NB4 (cell line): ENCODE measurements around the gene TAS2R1.

Source experiments
- DNase-seq: peaks from one replicate; pipeline ENCODE4 v3.0.0; 2010; ENCODE audit warnings: low read depth
- H3K4me3 ChIP-seq: one replicate; pipeline ENCODE4 v1.5.1; 2011; ENCODE audit warnings: mild to moderate bottlenecking, low read depth, low read length, moderate library complexity
- MYC ChIP-seq: IDR thresholded peaks from 2 replicates; pipeline ENCODE4 v1.6.1; 2011; ENCODE audit warnings: low read depth, low read length
- POLR2A ChIP-seq: IDR thresholded peaks from 2 replicates; pipeline ENCODE4 v1.6.1; 2011; ENCODE audit warnings: mild to moderate bottlenecking; ENCODE audit not compliant: insufficient read length; ENCODE audit errors: extremely low read depth
- TF ChIP-seq, protein P1 (sequence below): IDR thresholded peaks from 2 replicates; pipeline ENCODE4 v1.6.1; 2011; ENCODE audit warnings: low read depth, low read length
- TF ChIP-seq, protein P2 (sequence below): IDR thresholded peaks from one replicate; pipeline ENCODE4 v1.5.1; 2012; ENCODE audit warnings: low read depth, low read length

Gene TAS2R1

DNA sequence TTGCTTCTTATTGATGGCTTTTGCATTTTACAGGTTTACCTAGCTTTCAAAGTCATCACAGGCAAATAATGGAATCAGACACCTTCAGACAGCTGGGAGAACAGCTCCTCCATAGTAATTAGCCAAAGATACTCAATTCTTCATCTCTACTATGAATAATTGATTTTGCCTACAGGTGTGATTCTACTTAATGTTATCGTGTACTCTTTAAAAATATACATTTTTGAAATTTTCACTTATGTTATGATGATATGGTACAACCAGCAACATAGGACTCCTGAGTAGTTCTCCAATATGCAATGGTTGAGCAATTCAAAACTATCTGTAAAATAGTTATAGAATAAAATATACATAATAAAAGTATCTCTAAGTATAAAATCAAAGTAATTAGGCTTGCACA is at the start of gene TAS2R1:
TSS of gene TAS2R1 (minus strand) at position 101 of the 400 bp plus-strand sequence. CDS start 319 bp downstream, outside the sequence.
- DNase-seq, result no peak
- no peak within 1 kb of the TSS for H3K4me3 ChIP-seq
- no peak for TF ChIP-seq MYC
- TF ChIP-seq, protein P1, sequence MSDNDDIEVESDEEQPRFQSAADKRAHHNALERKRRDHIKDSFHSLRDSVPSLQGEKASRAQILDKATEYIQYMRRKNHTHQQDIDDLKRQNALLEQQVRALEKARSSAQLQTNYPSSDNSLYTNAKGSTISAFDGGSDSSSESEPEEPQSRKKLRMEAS, result no peak
- TF ChIP-seq POLR2A, result no peak
- TF ChIP-seq, protein P2, sequence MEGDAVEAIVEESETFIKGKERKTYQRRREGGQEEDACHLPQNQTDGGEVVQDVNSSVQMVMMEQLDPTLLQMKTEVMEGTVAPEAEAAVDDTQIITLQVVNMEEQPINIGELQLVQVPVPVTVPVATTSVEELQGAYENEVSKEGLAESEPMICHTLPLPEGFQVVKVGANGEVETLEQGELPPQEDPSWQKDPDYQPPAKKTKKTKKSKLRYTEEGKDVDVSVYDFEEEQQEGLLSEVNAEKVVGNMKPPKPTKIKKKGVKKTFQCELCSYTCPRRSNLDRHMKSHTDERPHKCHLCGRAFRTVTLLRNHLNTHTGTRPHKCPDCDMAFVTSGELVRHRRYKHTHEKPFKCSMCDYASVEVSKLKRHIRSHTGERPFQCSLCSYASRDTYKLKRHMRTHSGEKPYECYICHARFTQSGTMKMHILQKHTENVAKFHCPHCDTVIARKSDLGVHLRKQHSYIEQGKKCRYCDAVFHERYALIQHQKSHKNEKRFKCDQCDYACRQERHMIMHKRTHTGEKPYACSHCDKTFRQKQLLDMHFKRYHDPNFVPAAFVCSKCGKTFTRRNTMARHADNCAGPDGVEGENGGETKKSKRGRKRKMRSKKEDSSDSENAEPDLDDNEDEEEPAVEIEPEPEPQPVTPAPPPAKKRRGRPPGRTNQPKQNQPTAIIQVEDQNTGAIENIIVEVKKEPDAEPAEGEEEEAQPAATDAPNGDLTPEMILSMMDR, result no peak

GRCh38 chr5:9670371-9670770 is 40.2 kb upstream of the TAS2R1 start:
- DNase-seq, result no peak
- no peak overlapping the region for H3K4me3 ChIP-seq
- TF ChIP-seq, protein P1, result no peak
- TF ChIP-seq, protein P2, result no peak
- TF ChIP-seq POLR2A (no peak), MYC (no peak)

DNA sequence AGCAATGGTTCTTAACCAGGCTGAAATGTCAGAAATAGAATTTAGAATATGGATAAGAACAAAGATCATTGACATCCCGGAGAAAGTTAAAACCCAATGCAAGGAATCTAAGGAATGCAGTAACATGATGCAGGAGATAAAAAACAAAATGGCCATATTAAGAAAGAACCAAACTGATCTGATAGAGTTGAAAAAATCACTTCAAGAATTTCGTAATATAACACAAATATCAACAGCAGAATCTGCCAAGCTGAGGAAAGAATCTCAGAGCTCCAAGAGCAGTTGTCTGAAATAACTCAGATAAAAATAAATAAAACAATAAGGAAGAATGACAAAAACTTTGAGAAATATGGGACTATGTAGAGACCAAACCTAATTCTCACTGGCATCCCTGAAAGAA is 37.8 kb upstream of the TAS2R1 start:
- H3K4me3 ChIP-seq, result no peak overlapping the region

GRCh38 chr5:9663891-9664290 is 33.7 kb upstream of the TAS2R1 start:
- TF ChIP-seq POLR2A (no peak), MYC (no peak)
- TF ChIP-seq, protein P2, result no peak
- TF ChIP-seq, protein P1, result no peak
- no peak overlapping the region for H3K4me3 ChIP-seq
- DNase-seq, result no peak

More for the DNA sequence above, 37.8 kb upstream of the TAS2R1 start:
- no peak for TF ChIP-seq POLR2A
- TF ChIP-seq, protein P1, result no peak
- TF ChIP-seq, protein P2, result no peak
- TF ChIP-seq MYC, result no peak
- DNase-seq, result no peak

- no peak overlapping the region for H3K4me3 ChIP-seq
- DNase-seq, result no peak
- TF ChIP-seq, protein P1, result no peak
- no peak for TF ChIP-seq MYC
These were observed 31.3 kb upstream of the TAS2R1 start for GRCh38 chr5:9661316-9662015.

DNA sequence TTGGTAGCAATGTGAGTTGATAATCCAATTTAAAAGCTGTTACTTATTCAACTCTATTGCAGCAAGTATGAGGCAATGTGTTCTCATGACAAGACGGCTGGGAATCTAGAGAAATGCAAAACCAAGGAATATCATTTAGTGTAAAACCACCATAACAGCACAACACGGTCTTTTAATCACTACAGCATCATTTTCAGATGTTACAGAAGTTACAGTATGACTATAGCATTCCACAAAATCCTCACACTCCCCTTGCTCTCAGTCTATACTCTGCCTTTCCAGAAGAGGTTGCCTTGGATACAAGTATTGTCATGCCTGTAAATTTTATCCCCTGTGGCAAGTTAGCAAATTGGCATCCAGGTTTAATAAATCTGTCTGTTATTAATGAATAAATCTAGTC is 28.6 kb upstream of the TAS2R1 start:
- no peak overlapping the region for H3K4me3 ChIP-seq
- DNase-seq, result no peak
- TF ChIP-seq, protein P2, result no peak
- TF ChIP-seq MYC (no peak), POLR2A (no peak)
- TF ChIP-seq, protein P1, result no peak
